Natural killer cell (primary cell): ENCODE measurements around the gene NUP62CL. TPM values are rescaled to one million over a fixed set of nuclear protein-coding genes. Genes with fewer than 3 reads are reported as not detected.
A peak's percentile ranks its signal among the peaks of the same experiment; 100 is the strongest.

Experiments used
- ATAC-seq, 3 donors: fragments of 150-1000 bp in 2 of 3; fragments of 200-7000 bp in 1 of 3; cut with Tn5 transposase; 1 replicate in 1 of 3; 2 replicates in 2 of 3; pipeline ENCODE4 v1.10.0; 2021; ENCODE audit warnings: mild to moderate bottlenecking in 2 of 3, moderate library complexity in 2 of 3
- DNase-seq, 2 donors: peaks; one replicate each; pipeline versions ENCODE4 v3.0.0 to v3.0.0-alpha.2; 2013 to 2021; ENCODE audit warnings: mixed read lengths in 1 of 2
- H3K27ac ChIP-seq: one replicate; pipeline ENCODE4 v1.5.1; 2013; ENCODE audit warnings: mild to moderate bottlenecking, low read length
- H3K27me3 ChIP-seq: one replicate; pipeline ENCODE4 v1.6.1; 2013; ENCODE audit warnings: low read length; ENCODE audit not compliant: control insufficient read depth, insufficient read depth
- H3K36me3 ChIP-seq: one replicate; pipeline ENCODE4 v1.6.1; 2013; ENCODE audit warnings: low read length; ENCODE audit not compliant: control insufficient read depth, insufficient read depth
- H3K4me1 ChIP-seq: one replicate; pipeline ENCODE4 v1.6.1; 2013; ENCODE audit warnings: low read length; ENCODE audit not compliant: control insufficient read depth, insufficient read depth
- H3K4me3 ChIP-seq: one replicate; pipeline ENCODE4 v1.5.1; 2013; ENCODE audit warnings: low read length
- H3K9me3 ChIP-seq: one replicate; pipeline ENCODE4 v1.6.1; 2013; ENCODE audit warnings: low read length; ENCODE audit not compliant: control insufficient read depth, insufficient read depth
- H3K27ac Mint-ChIP-seq, 2 donors: one replicate each; pipeline ENCODE4 v1.8.0; 2022; ENCODE audit warnings: mild to moderate bottlenecking in 2 of 2, mixed read lengths in 2 of 2, moderate library complexity in 1 of 2
- H3K27me3 Mint-ChIP-seq, 2 donors: one replicate each; pipeline ENCODE4 v1.8.0; 2022; ENCODE audit warnings: low read depth in 2 of 2, mixed read lengths in 2 of 2
- H3K36me3 Mint-ChIP-seq: one replicate; pipeline ENCODE4 v1.8.0; 2022; ENCODE audit warnings: mixed read lengths
- H3K4me1 Mint-ChIP-seq, 2 donors: one replicate each; pipeline ENCODE4 v1.8.0; 2022; ENCODE audit warnings: mixed read lengths in 2 of 2
- H3K4me3 Mint-ChIP-seq: one replicate; pipeline ENCODE4 v1.8.0; 2022; ENCODE audit warnings: mild to moderate bottlenecking, moderate library complexity, mixed read lengths
- H3K9me3 Mint-ChIP-seq, 2 donors: one replicate each; pipeline ENCODE4 v1.8.0; 2022; ENCODE audit warnings: mixed read lengths in 2 of 2
- WGBS: methylation state at CpG from one replicate; pipeline ENCODE4 v1.1.7; 2013; ENCODE audit warnings: missing lambda C conversion rate; ENCODE audit not compliant: insufficient coverage; 5-methylcytosine and 5-hydroxymethylcytosine counted together
- intact Hi-C: fragments of 100-400 bp; cut with micrococcal nuclease; formaldehyde crosslinking; loops from one replicate; pipeline ENCODE4 v1.14.2; 2022
- total RNA-seq, 4 donors: library from RNA; stranded (reverse); fragments of 120-200 nt in 1 of 4; gene quantifications; one replicate each; pipeline versions ENCODE4 v1.2.3 to v1.2.4, GENCODE V29; 2013 to 2022
- TF ChIP-seq, protein P1 (sequence below): fragments of 200-600 bp; IDR thresholded peaks from one replicate; pipeline ENCODE4 v1.8.0; 2022; ENCODE audit warnings: antibody characterized with exemption

NUP62CL gene
- total RNA-seq, 3 donors from 2014 or later (not counting 1 experiment from before 2014, with no cell fraction given), result 0.82 to 3.1 (median 1.2) TPM

DNA sequence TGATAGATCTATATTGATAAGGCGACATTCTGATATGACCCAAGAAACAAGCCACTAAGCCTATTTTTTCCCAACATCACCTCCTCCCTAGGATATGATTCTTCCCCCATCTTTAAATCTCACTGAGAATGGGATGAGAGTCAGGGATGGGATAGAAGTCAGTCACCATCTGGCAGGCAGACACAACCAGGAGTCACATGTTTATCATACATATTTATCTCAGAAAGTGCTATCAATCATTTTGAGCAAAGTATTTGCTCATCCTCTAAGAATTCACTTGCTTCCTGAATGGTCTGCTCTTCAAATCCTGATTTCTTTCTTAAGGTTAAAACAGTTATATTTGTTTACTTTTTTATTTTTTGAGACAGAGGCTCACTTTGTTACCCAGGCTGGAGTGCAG lies 20.5 kb upstream of the NUP62CL start:
- H3K9me3 Mint-ChIP-seq, result no peaks in the 10 kb centered on the region
- no peak overlapping the region for H3K27ac ChIP-seq
- H3K4me1 ChIP-seq, result no peaks in the 10 kb centered on the region
- TF ChIP-seq, protein P1, sequence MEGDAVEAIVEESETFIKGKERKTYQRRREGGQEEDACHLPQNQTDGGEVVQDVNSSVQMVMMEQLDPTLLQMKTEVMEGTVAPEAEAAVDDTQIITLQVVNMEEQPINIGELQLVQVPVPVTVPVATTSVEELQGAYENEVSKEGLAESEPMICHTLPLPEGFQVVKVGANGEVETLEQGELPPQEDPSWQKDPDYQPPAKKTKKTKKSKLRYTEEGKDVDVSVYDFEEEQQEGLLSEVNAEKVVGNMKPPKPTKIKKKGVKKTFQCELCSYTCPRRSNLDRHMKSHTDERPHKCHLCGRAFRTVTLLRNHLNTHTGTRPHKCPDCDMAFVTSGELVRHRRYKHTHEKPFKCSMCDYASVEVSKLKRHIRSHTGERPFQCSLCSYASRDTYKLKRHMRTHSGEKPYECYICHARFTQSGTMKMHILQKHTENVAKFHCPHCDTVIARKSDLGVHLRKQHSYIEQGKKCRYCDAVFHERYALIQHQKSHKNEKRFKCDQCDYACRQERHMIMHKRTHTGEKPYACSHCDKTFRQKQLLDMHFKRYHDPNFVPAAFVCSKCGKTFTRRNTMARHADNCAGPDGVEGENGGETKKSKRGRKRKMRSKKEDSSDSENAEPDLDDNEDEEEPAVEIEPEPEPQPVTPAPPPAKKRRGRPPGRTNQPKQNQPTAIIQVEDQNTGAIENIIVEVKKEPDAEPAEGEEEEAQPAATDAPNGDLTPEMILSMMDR, result no peak
- H3K4me3 Mint-ChIP-seq, result no peak overlapping the region
- no peaks in the 10 kb centered on the region for H3K36me3 ChIP-seq
- DNase-seq (no peak), ATAC-seq (no peak)
- no peak overlapping the region for H3K27ac Mint-ChIP-seq
- H3K4me3 ChIP-seq, result no peak overlapping the region
- no peaks in the 10 kb centered on the region for H3K4me1 Mint-ChIP-seq
- H3K36me3 Mint-ChIP-seq, result no peaks in the 10 kb centered on the region
- no peaks in the 10 kb centered on the region for H3K9me3 ChIP-seq
- H3K27me3 Mint-ChIP-seq, result peaks cover 7 to 30% of the 10 kb centered on the region in 2 donors
- intact Hi-C loops, result no loop called here
- no CpG with 5 or more reads among the region's 1 CpG for WGBS
- no peaks in the 10 kb centered on the region for H3K27me3 ChIP-seq

DNA sequence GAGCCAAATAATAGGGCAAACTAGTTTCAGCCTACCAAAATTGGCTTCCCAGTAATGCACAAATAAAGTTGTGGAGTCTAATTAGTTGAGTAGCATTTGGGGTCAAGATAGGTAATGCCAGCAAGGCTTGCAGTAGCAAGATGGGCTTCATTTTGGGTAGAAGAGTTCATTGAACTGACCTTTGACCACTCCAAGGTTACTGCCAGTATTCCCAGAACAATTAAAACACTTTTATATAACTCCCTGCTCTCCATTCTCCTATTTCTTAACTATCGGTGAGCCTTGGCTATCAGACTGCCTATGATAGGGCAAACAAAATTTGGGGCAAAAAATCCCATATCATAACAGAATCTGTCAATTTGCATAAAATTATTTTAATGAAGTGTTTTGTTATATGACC lies 7.2 kb upstream of the NUP62CL start:
- H3K4me3 Mint-ChIP-seq, result no peak overlapping the region
- DNase-seq (no peak), ATAC-seq (no peak)
- no peaks in the 10 kb centered on the region for H3K36me3 Mint-ChIP-seq
- Histone ChIP-seq H3K9me3 (no peaks in the 10 kb centered on the region), H3K4me1 (no peaks in the 10 kb centered on the region), H3K27me3 (no peaks in the 10 kb centered on the region), H3K27ac (no peak overlapping the region), H3K4me3 (no peak overlapping the region), H3K36me3 (no peaks in the 10 kb centered on the region)
- no peaks in the 10 kb centered on the region for H3K9me3 Mint-ChIP-seq
- H3K27me3 Mint-ChIP-seq, result peaks cover 15 to 43% of the 10 kb centered on the region in 2 donors
- intact Hi-C loops, result no loop called here
- TF ChIP-seq, protein P1, result no peak
- H3K4me1 Mint-ChIP-seq, result no peaks in the 10 kb centered on the region
- WGBS, result no CpG with 5 or more reads among the region's 1 CpG
- H3K27ac Mint-ChIP-seq, result no peak overlapping the region

DNA sequence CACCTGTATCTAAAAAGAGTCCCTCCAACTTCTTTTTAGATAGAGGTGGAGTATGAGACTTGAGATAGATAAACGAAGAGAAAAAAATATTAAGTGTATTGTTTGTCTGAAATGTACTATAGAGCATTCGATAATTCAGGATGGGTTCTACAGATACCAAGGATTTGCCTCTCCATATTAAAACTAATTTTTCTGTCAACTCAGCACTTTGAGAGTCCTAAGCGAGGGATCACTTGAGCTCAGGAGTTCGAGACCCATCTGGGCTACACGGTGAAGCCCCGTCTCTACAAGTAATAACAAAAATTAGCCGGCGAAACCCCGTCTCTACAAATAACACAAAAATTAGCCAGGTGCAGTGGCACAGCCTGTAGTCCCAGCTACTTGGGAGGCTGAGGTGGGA lies 1.7 kb upstream of the NUP62CL start:
- Histone ChIP-seq H3K27ac (no peak overlapping the region), H3K36me3 (no peaks in the 10 kb centered on the region), H3K4me1 (peaks cover 6% of the 10 kb centered on the region), H3K9me3 (no peaks in the 10 kb centered on the region), H3K4me3 (no peak overlapping the region), H3K27me3 (no peaks in the 10 kb centered on the region)
- intact Hi-C loops, result loop anchor here (5.0 kb wide), 1 partner anchor 41 kb away; no protein-coding TSS in a partner anchor
- Mint-ChIP-seq H3K36me3 (no peaks in the 10 kb centered on the region), H3K4me1 (peaks cover 6 to 8% of the 10 kb centered on the region in 2 donors), H3K9me3 (no peaks in the 10 kb centered on the region), H3K4me3 (no peak overlapping the region), H3K27me3 (peaks cover 7 to 10% of the 10 kb centered on the region in 2 donors), H3K27ac (no peak overlapping the region)
- DNase-seq, result no peak
- WGBS, result 90% methylated on average over 2 of the region's 9 CpGs
- no peak for ATAC-seq
- TF ChIP-seq, protein P1, result no peak

DNA sequence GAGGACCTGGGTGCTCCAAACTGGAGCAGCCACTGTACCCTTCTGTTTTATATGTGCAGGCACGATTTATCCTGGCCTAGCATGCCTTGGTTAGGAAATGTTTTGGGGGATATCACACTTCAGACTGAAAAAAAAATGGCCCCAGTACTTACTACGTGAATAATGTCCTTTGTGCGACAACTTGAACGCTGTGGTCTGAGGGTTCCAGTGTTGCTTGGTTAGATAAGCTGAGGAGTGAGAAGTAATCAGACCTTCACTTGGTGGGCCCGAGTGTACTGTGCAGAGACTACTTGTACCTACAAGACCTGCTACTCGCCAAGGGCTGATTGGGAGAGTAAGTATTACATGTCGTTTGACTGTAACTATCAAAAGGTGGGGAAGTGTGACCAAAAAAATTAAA lies 856 bp upstream of the NUP62CL start:
- H3K4me1 ChIP-seq, result peaks cover 6% of the 10 kb centered on the region
- intact Hi-C loops, result loop anchor here (5.0 kb wide), 1 partner anchor 40 kb away; no protein-coding TSS in a partner anchor
- DNase-seq, result no peak
- H3K27me3 ChIP-seq, result no peaks in the 10 kb centered on the region
- no peaks in the 10 kb centered on the region for H3K9me3 ChIP-seq
- H3K4me1 Mint-ChIP-seq, result peaks cover 6 to 8% of the 10 kb centered on the region in 2 donors
- H3K9me3 Mint-ChIP-seq, result no peaks in the 10 kb centered on the region
- H3K27ac ChIP-seq, result no peak overlapping the region
- peaks cover under 1 to 3% of the 10 kb centered on the region in 2 donors for H3K27me3 Mint-ChIP-seq
- no peak overlapping the region for H3K4me3 ChIP-seq
- H3K36me3 ChIP-seq, result no peaks in the 10 kb centered on the region
- H3K4me3 Mint-ChIP-seq, result no peak overlapping the region
- TF ChIP-seq, protein P1, result no peak
- WGBS, result 97% methylated on average over 7 of the region's 7 CpGs
- no peaks in the 10 kb centered on the region for H3K36me3 Mint-ChIP-seq
- peak overlapping the region in 1 of 2 donors; percentile 78 for H3K27ac Mint-ChIP-seq
- peak in 1 of 3 donors; percentile 19 for ATAC-seq
